Central memory CD4-positive, alpha-beta T cell (primary cell): ENCODE data around the gene RHEX.
"Not testable (repeated sequence)": the region's sequence is repeated elsewhere in the genome, so short reads cannot be mapped to it uniquely, and the experiment has no call there.

Source experiments
- DNase-seq: peaks from one replicate; pipeline ENCODE4 v3.0.0; 2022

RHEX gene

GRCh38 chr1:206030714-206031113, 22.3 kb upstream of the RHEX start:
- DNase-seq = peak; percentile 52

- DNase-seq = no peak
These were observed 20.4 kb upstream of the RHEX start for GRCh38 chr1:206032380-206033140.

- DNase-seq = no peak
These were observed 17.9 kb upstream of the RHEX start for GRCh38 chr1:206035027-206035426.

GRCh38 chr1:206036663-206037455, 16.1 kb upstream of the RHEX start:
- no peak for DNase-seq

GRCh38 chr1:206037581-206037980, 15.4 kb upstream of the RHEX start:
- DNase-seq = no peak

GRCh38 chr1:206039046-206039973, 13.7 kb upstream of the RHEX start:
- DNase-seq = no peak

GRCh38 chr1:206040328-206040727, 12.6 kb upstream of the RHEX start:
- DNase-seq = no peak

GRCh38 chr1:206041640-206042039, 11.3 kb upstream of the RHEX start:
- no peak for DNase-seq

- DNase-seq = no peak
These were observed 5.7 kb upstream of the RHEX start for GRCh38 chr1:206047271-206047670.

- no peak for DNase-seq
These were observed 4.4 kb upstream of the RHEX start for GRCh38 chr1:206048582-206048981.

GRCh38 chr1:206049293-206049692, 3.7 kb upstream of the RHEX start:
- no peak for DNase-seq

GRCh38 chr1:206049919-206050600, 2.9 kb upstream of the RHEX start:
- no peak for DNase-seq

GRCh38 chr1:206050655-206051235, 2.2 kb upstream of the RHEX start:
- peak; percentile 40 for DNase-seq

- DNase-seq = not testable (repeated sequence)
These were observed 625 bp upstream of the RHEX start for GRCh38 chr1:206052231-206052865.

GRCh38 chr1:206053616-206054015, 643 bp downstream of the RHEX start:
- not testable (repeated sequence) for DNase-seq

GRCh38 chr1:206055069-206055625, 2.2 kb downstream of the RHEX start:
- not testable (repeated sequence) for DNase-seq

GRCh38 chr1:206055639-206056323, 2.8 kb downstream of the RHEX start:
- not testable (repeated sequence) for DNase-seq

GRCh38 chr1:206058289-206058926, 5.4 kb downstream of the RHEX start:
- DNase-seq = not testable (repeated sequence)

- no peak for DNase-seq
These were observed 5.9 kb downstream of the RHEX start for GRCh38 chr1:206058927-206059292.

GRCh38 chr1:206059355-206059915, 6.5 kb downstream of the RHEX start:
- DNase-seq = no peak
